Stomach smooth muscle (tissue), 2 donors: ENCODE results near the gene SAXO1.
"Not testable (repeated sequence)": the region's sequence is repeated elsewhere in the genome, so short reads cannot be mapped to it uniquely, and the experiment has no call there.

ENCODE experiments used
- H3K27ac ChIP-seq: one replicate; pipeline ENCODE4 v1.7.0; 2013; ENCODE audit warnings: mild to moderate bottlenecking, low read length, inconsistent platforms
- H3K27me3 ChIP-seq, 2 donors: one replicate each; pipeline ENCODE4 v1.7.0; 2013; ENCODE audit warnings: low read length in 2 of 2; ENCODE audit not compliant: insufficient read depth in 2 of 2, control insufficient read depth in 1 of 2
- H3K36me3 ChIP-seq, 2 donors: one replicate each; pipeline ENCODE4 v1.7.0; 2013; ENCODE audit warnings: low read length in 2 of 2; ENCODE audit not compliant: control insufficient read depth in 2 of 2, insufficient read depth in 2 of 2
- H3K4me1 ChIP-seq: one replicate; pipeline ENCODE4 v1.7.0; 2013; ENCODE audit warnings: low read length; ENCODE audit not compliant: control insufficient read depth, insufficient read depth
- H3K4me3 ChIP-seq, 2 donors: one replicate each; pipeline ENCODE4 v1.7.0; 2013; ENCODE audit warnings: low read length in 2 of 2
- H3K9ac ChIP-seq, 2 donors: one replicate each; pipeline ENCODE4 v1.7.0; 2013; ENCODE audit warnings: low read length in 2 of 2, mild to moderate bottlenecking in 1 of 2
- H3K9me3 ChIP-seq, 2 donors: one replicate each; pipeline ENCODE4 v1.7.0; 2013; ENCODE audit warnings: low read length in 2 of 2; ENCODE audit not compliant: control insufficient read depth in 2 of 2
- donor health status: healthy.
- donor health status: Pancreatic carcinoma.

The SAXO1 gene

GRCh38 chr9:19030899-19031298 lies 2.1 kb downstream of the SAXO1 start:
- no peak overlapping the region for H3K27ac ChIP-seq
- no peaks in the 10 kb centered on the region for H3K27me3 ChIP-seq
- H3K4me1 ChIP-seq: peaks cover 3% of the 10 kb centered on the region
- no peak overlapping the region for H3K9ac ChIP-seq
- H3K4me3 ChIP-seq: no peak overlapping the region
- no peaks in the 10 kb centered on the region for H3K36me3 ChIP-seq
- H3K9me3 ChIP-seq: no peaks in the 10 kb centered on the region

GRCh38 chr9:19028835-19029451 lies 4.1 kb downstream of the SAXO1 start:
- no peaks in the 10 kb centered on the region for H3K36me3 ChIP-seq
- no peak overlapping the region for H3K4me3 ChIP-seq
- no peaks in the 10 kb centered on the region for H3K27me3 ChIP-seq
- H3K4me1 ChIP-seq: peaks cover 3% of the 10 kb centered on the region
- no peak overlapping the region for H3K27ac ChIP-seq
- no peak overlapping the region for H3K9ac ChIP-seq
- no peaks in the 10 kb centered on the region for H3K9me3 ChIP-seq

- Histone ChIP-seq H3K36me3 (no peaks in the 10 kb centered on the region), H3K9me3 (no peaks in the 10 kb centered on the region), H3K27ac (no peak overlapping the region), H3K4me3 (no peak overlapping the region), H3K4me1 (peaks cover 3% of the 10 kb centered on the region), H3K27me3 (no peaks in the 10 kb centered on the region), H3K9ac (no peak overlapping the region)
Observed at GRCh38 chr9:19027825-19028224, 5.2 kb downstream of the SAXO1 start.

GRCh38 chr9:19026375-19026774 lies 6.6 kb downstream of the SAXO1 start:
- Histone ChIP-seq H3K36me3 (no peaks in the 10 kb centered on the region), H3K9me3 (peaks cover 0 to under 1% of the 10 kb centered on the region in 2 donors), H3K4me3 (no peak overlapping the region), H3K27me3 (no peaks in the 10 kb centered on the region), H3K4me1 (peaks cover 3% of the 10 kb centered on the region), H3K27ac (no peak overlapping the region), H3K9ac (no peak overlapping the region)

GRCh38 chr9:19023078-19023477 lies 9.9 kb downstream of the SAXO1 start:
- Histone ChIP-seq H3K9me3 (peaks cover 0 to 3% of the 10 kb centered on the region in 2 donors), H3K36me3 (no peaks in the 10 kb centered on the region), H3K27ac (no peak overlapping the region), H3K9ac (no peak overlapping the region), H3K27me3 (no peaks in the 10 kb centered on the region), H3K4me1 (no peaks in the 10 kb centered on the region), H3K4me3 (no peak overlapping the region)

- Histone ChIP-seq H3K9ac (no peak overlapping the region), H3K27me3 (no peaks in the 10 kb centered on the region), H3K27ac (no peak overlapping the region), H3K9me3 (peaks cover 0 to 3% of the 10 kb centered on the region in 2 donors), H3K4me3 (no peak overlapping the region), H3K36me3 (no peaks in the 10 kb centered on the region), H3K4me1 (no peaks in the 10 kb centered on the region)
Observed at GRCh38 chr9:19022206-19022605, 10.8 kb downstream of the SAXO1 start.

- not testable (repeated sequence) for H3K9ac ChIP-seq, H3K4me1 ChIP-seq, H3K27me3 ChIP-seq, H3K4me3 ChIP-seq, H3K36me3 ChIP-seq, H3K27ac ChIP-seq, H3K9me3 ChIP-seq
Observed at GRCh38 chr9:19021649-19022048, 11.4 kb downstream of the SAXO1 start.

GRCh38 chr9:19020886-19021455 lies 12.0 kb downstream of the SAXO1 start:
- Histone ChIP-seq H3K4me1 (no peaks in the 10 kb centered on the region), H3K4me3 (no peak overlapping the region), H3K27ac (no peak overlapping the region), H3K9me3 (peaks cover 0 to 3% of the 10 kb centered on the region in 2 donors), H3K27me3 (no peaks in the 10 kb centered on the region), H3K9ac (no peak overlapping the region), H3K36me3 (no peaks in the 10 kb centered on the region)

- Histone ChIP-seq H3K36me3 (no peaks in the 10 kb centered on the region), H3K9ac (no peak overlapping the region), H3K4me3 (no peak overlapping the region), H3K27ac (no peak overlapping the region), H3K4me1 (peaks cover under 1% of the 10 kb centered on the region), H3K27me3 (no peaks in the 10 kb centered on the region), H3K9me3 (peaks cover 0 to 3% of the 10 kb centered on the region in 2 donors)
Observed at GRCh38 chr9:19018201-19018600, 14.8 kb downstream of the SAXO1 start.

- Histone ChIP-seq H3K9me3 (no peaks in the 10 kb centered on the region), H3K27me3 (no peaks in the 10 kb centered on the region), H3K36me3 (no peaks in the 10 kb centered on the region), H3K4me1 (peaks cover 12% of the 10 kb centered on the region), H3K27ac (no peak overlapping the region), H3K4me3 (no peak overlapping the region), H3K9ac (no peak overlapping the region)
Observed at GRCh38 chr9:19009391-19009965, 23.5 kb downstream of the SAXO1 start.

- H3K9me3 ChIP-seq: no peaks in the 10 kb centered on the region
- no peaks in the 10 kb centered on the region for H3K36me3 ChIP-seq
- no peak overlapping the region for H3K27ac ChIP-seq
- H3K4me1 ChIP-seq: no peaks in the 10 kb centered on the region
- H3K9ac ChIP-seq: no peak overlapping the region
- H3K27me3 ChIP-seq: no peaks in the 10 kb centered on the region
- no peak overlapping the region for H3K4me3 ChIP-seq
Observed at GRCh38 chr9:19000133-19000532, 32.9 kb downstream of the SAXO1 start.
